HT1080 (cell line): ENCODE measurements around the gene LAG3. TPM values are rescaled to one million over a fixed set of nuclear protein-coding genes. Genes with fewer than 3 reads are reported as not detected.
A peak's percentile ranks its signal among the peaks of the same experiment; 100 is the strongest.
"Not testable (repeated sequence)": the region's sequence is repeated elsewhere in the genome, so short reads cannot be mapped to it uniquely, and the experiment has no call there.

ENCODE experiments used
- DNase-seq: peaks from one replicate; pipeline ENCODE4 v3.0.0-alpha.2; 2015; ENCODE audit warnings: low read depth
- polyA plus RNA-seq, 2 experiments: library from polyadenylated mRNA; depleted of rRNA; stranded (reverse); fragments of >200 nt; gene quantifications; 2 replicates each; pipeline ENCODE4 v1.2.3, GENCODE V29; 2015
- total RNA-seq: library from RNA; depleted of rRNA; stranded (reverse); fragments of >200 nt; shearing (Covaris generic); gene quantifications from 2 replicates; pipeline ENCODE4 v1.2.3, GENCODE V29; 2014; rRNA removed

The LAG3 gene
- total RNA-seq = 0.20 and 2.0 TPM in 2 replicates
- polyA plus RNA-seq (2015; cell fraction: cytosol; rRNA removed) = 0.18 and 0.41 TPM in 2 replicates
- polyA plus RNA-seq (2015; cell fraction: nucleus; rRNA removed) = 2.2 and 3.1 TPM in 2 replicates

- DNase-seq = no peak
Observed at GRCh38 chr12:6772331-6772695, at the start of gene LAG3. TSS of gene LAG3 (plus strand) at chr12:6772520. CDS start at chr12:6772853, 333 bp downstream.

- DNase-seq = no peak
Observed at GRCh38 chr12:6722863-6723262, 49.5 kb upstream of the LAG3 start.

- DNase-seq = peak; percentile 100
Observed at GRCh38 chr12:6723607-6724408, 48.5 kb upstream of the LAG3 start, which contains the start of gene COPS7A. TSS of gene COPS7A (plus strand) at chr12:6724046. CDS start at chr12:6724657, 611 bp downstream.

- peak; percentile 44 for DNase-seq
Observed at GRCh38 chr12:6724409-6724797, 47.9 kb upstream of the LAG3 start.

GRCh38 chr12:6725350-6725749 lies 47.0 kb upstream of the LAG3 start:
- DNase-seq = no peak

GRCh38 chr12:6729186-6729585 lies 43.1 kb upstream of the LAG3 start:
- DNase-seq = no peak

GRCh38 chr12:6730169-6730568 lies 42.2 kb upstream of the LAG3 start:
- no peak for DNase-seq

GRCh38 chr12:6734506-6735387 lies 37.6 kb upstream of the LAG3 start:
- no peak for DNase-seq

GRCh38 chr12:6735448-6736191 lies 36.7 kb upstream of the LAG3 start:
- peak; percentile 59 for DNase-seq

- DNase-seq = no peak
Observed at GRCh38 chr12:6736754-6737153, 35.6 kb upstream of the LAG3 start.

- not testable (repeated sequence) for DNase-seq
Observed at GRCh38 chr12:6742080-6742479, 30.2 kb upstream of the LAG3 start.

- DNase-seq = no peak
Observed at GRCh38 chr12:6742834-6743233, 29.5 kb upstream of the LAG3 start.

- not testable (repeated sequence) for DNase-seq
Observed at GRCh38 chr12:6743300-6743699, 29.0 kb upstream of the LAG3 start.

GRCh38 chr12:6745741-6746525 lies 26.4 kb upstream of the LAG3 start:
- DNase-seq = peak; percentile 26

- no peak for DNase-seq
Observed at GRCh38 chr12:6747216-6747615, 25.1 kb upstream of the LAG3 start.

GRCh38 chr12:6748761-6749160 lies 23.6 kb upstream of the LAG3 start:
- DNase-seq = no peak

GRCh38 chr12:6750506-6750905 lies 21.8 kb upstream of the LAG3 start:
- DNase-seq = no peak

GRCh38 chr12:6751767-6752166 lies 20.6 kb upstream of the LAG3 start:
- no peak for DNase-seq

GRCh38 chr12:6752167-6752920 lies 20.0 kb upstream of the LAG3 start:
- peak; percentile 46 for DNase-seq
